Mucosa of descending colon (tissue), 3 donors: ENCODE measurements around the gene PSAPL1. TPM values are rescaled to one million over a fixed set of nuclear protein-coding genes. Genes with fewer than 3 reads are reported as not detected.

ENCODE experiments used
- ATAC-seq: fragments of 200-7000 bp; cut with Tn5 transposase; one replicate; pipeline ENCODE4 v1.9.1; 2020; ENCODE audit warnings: mild to moderate bottlenecking, moderate library complexity
- DNase-seq, 3 donors: peaks; one replicate each; pipeline ENCODE4 v3.0.0-alpha.2; 2020
- H3K36me3 ChIP-seq: fragments of 200-600 bp; one replicate; pipeline ENCODE4 v1.8.0; 2021; ENCODE audit warnings: low read depth, mild to moderate bottlenecking
- H3K4me1 ChIP-seq: fragments of 200-600 bp; one replicate; pipeline ENCODE4 v1.8.0; 2021; ENCODE audit warnings: low read depth, mild to moderate bottlenecking
- H3K4me3 ChIP-seq: fragments of 200-600 bp; one replicate; pipeline ENCODE4 v1.8.0; 2021; ENCODE audit warnings: mild to moderate bottlenecking
- H3K9me3 ChIP-seq: fragments of 200-600 bp; one replicate; pipeline ENCODE4 v1.8.0; 2021; ENCODE audit warnings: mild to moderate bottlenecking
- CTCF ChIP-seq: fragments of 200-600 bp; IDR thresholded peaks from one replicate; pipeline ENCODE4 v1.8.0; 2022; ENCODE audit warnings: antibody characterized with exemption, mild to moderate bottlenecking
- intact Hi-C, 2 donors: fragments of 100-400 bp; cut with DNase I in 1 of 2; cut with micrococcal nuclease in 1 of 2; formaldehyde crosslinking; loops; one replicate each; pipeline versions ENCODE4 v1.11.0 to v1.11.1; 2022; cut with DNase I, micrococcal nuclease
- total RNA-seq, 3 donors: library from RNA; stranded (reverse); fragmentation: NEBNext Ultra II Directional in 2 of 3; extraction: Animal tissue kit (Norgen Biotek cat#: 25700) in 2 of 3; gene quantifications; one replicate each; pipeline versions ENCODE4 v1.2.1 to v1.2.4, GENCODE V29; 2021 to 2023
- donor health status: DM: no; HTN: no; CAD: no; lungs with moderate emphysema.
- donor health status: DM: no; HTN: no; CAD: no.
- donor health status: DM: no; HTN: yes; CAD: no.

PSAPL1 gene
- total RNA-seq, 3 donors from 2014 or later: not detected

- H3K4me1 ChIP-seq: no peaks in the 10 kb centered on the region
Measured at GRCh38 chr4:7400671-7401298, 33.9 kb downstream of the PSAPL1 start.

GRCh38 chr4:7399440-7400234 lies 35.1 kb downstream of the PSAPL1 start:
- no peak for TF ChIP-seq CTCF
- no peaks in the 10 kb centered on the region for H3K9me3 ChIP-seq
- no peak overlapping the region for H3K4me3 ChIP-seq
- H3K36me3 ChIP-seq: no peaks in the 10 kb centered on the region
- no peak for ATAC-seq
- intact Hi-C loops: no loop called here
- no peak for DNase-seq
- H3K4me1 ChIP-seq: no peaks in the 10 kb centered on the region

More at GRCh38 chr4:7400671-7401298, 33.9 kb downstream of the PSAPL1 start:
- Histone ChIP-seq H3K9me3 (no peaks in the 10 kb centered on the region), H3K4me3 (no peak overlapping the region), H3K36me3 (no peaks in the 10 kb centered on the region)
- no peak for DNase-seq
- TF ChIP-seq CTCF: no peak
- intact Hi-C loops: no loop called here
- no peak for ATAC-seq

GRCh38 chr4:7398788-7399439 lies 35.8 kb downstream of the PSAPL1 start:
- H3K4me3 ChIP-seq: no peak overlapping the region
- intact Hi-C loops: no loop called here
- DNase-seq (no peak), ATAC-seq (no peak)
- no peaks in the 10 kb centered on the region for H3K36me3 ChIP-seq
- no peaks in the 10 kb centered on the region for H3K4me1 ChIP-seq
- H3K9me3 ChIP-seq: no peaks in the 10 kb centered on the region
- TF ChIP-seq CTCF: no peak

- Histone ChIP-seq H3K9me3 (no peaks in the 10 kb centered on the region), H3K36me3 (no peaks in the 10 kb centered on the region), H3K4me3 (no peak overlapping the region), H3K4me1 (no peaks in the 10 kb centered on the region)
- no peak for TF ChIP-seq CTCF
- ATAC-seq (no peak), DNase-seq (peak in 1 of 3 donors; percentile 16)
- intact Hi-C loops: no loop called here
Measured at GRCh38 chr4:7398104-7398423, 36.7 kb downstream of the PSAPL1 start.

GRCh38 chr4:7397206-7398103 lies 37.3 kb downstream of the PSAPL1 start:
- H3K4me1 ChIP-seq: no peaks in the 10 kb centered on the region
- H3K36me3 ChIP-seq: no peaks in the 10 kb centered on the region
- no peak for TF ChIP-seq CTCF
- no peak overlapping the region for H3K4me3 ChIP-seq
- no peaks in the 10 kb centered on the region for H3K9me3 ChIP-seq
- no peak for DNase-seq
- ATAC-seq: no peak
- intact Hi-C loops: no loop called here
